ENCODE results near the gene RSKR. TPM values are rescaled to one million over a fixed set of nuclear protein-coding genes. Genes with fewer than 3 reads are reported as not detected.
A peak's percentile ranks its signal among the peaks of the same experiment; 100 is the strongest.
"Not testable (repeated sequence)": the region's sequence is repeated elsewhere in the genome, so short reads cannot be mapped to it uniquely, and the experiment has no call there.

The RSKR gene, protein sequence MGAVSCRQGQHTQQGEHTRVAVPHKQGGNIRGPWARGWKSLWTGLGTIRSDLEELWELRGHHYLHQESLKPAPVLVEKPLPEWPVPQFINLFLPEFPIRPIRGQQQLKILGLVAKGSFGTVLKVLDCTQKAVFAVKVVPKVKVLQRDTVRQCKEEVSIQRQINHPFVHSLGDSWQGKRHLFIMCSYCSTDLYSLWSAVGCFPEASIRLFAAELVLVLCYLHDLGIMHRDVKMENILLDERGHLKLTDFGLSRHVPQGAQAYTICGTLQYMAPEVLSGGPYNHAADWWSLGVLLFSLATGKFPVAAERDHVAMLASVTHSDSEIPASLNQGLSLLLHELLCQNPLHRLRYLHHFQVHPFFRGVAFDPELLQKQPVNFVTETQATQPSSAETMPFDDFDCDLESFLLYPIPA
- total RNA-seq = 10 to 100 TPM; 15.5 to 19.7 TPM

DNA sequence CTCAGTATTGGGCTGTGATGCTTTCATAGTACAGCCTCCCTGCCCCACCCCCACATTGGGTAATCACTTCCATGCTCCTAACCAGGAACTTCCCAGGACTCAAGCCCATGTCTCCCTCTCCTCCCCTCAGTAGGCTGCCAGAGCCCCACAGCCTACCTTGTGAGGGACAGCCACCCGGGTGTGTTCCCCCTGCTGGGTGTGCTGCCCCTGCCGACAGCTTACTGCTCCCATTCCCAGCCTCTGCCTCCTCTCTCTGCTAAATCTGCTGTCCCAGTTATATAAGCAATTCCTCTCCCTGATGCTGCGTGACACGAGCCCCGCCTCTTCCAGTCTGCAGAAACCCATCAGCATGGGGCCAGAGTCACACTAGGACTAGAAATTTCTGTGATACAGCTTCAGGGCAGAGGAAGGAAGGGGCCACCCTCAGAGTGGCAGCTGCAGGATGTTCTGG, at the start of gene RSKR:
TSS of gene RSKR (minus strand) at position 255 of the 451 bp plus-strand sequence. CDS start at position 231, 24 bp downstream.
- ChIA-PET POLR2A (interaction anchor here (0.6 to 1.8 kb wide), 3 partner anchors 15 to 96 kb away, joined by 3 to 7 read pairs (median 6); partner anchors contain the start of genes PIGS and SPAG5), CTCF (interaction anchor here (1.3 to 1.5 kb wide), 3 partner anchors 16 to 63 kb away, joined by 4 read pairs; no protein-coding TSS in a partner anchor)
- Mint-ChIP-seq H3K27ac (no peak within 1 kb of the TSS), H3K9me3 (no peaks in the 10 kb centered on the region), H3K36me3 (ENCODE audit: low read depth) (peaks cover 62% of the 10 kb centered on the region), H3K27me3 (no peaks in the 10 kb centered on the region), H3K4me1 (no peaks in the 10 kb centered on the region), H3K4me3 (no peak within 1 kb of the TSS)
- no peak for DNase-seq

DNA sequence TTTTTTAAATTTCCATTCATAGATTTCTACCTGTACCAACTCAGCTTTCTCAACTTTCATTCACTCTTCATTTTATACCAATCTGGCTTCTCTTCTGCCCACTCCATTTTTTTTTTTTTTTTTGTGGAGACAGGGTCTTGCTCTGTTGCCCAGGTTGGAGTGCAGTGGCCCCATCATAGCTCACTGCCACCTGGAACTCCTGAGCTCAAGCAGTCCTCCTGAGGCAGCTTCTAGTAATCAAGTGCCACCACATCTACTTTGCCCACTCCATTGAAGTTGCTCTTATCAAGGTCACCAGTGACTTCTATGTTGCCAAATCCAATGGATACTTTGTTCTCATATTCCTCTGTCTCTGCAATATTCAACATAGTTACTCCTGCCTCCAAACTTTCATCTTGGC, 49.7 kb upstream of the RSKR start:
- DNase-seq = no peak
- Mint-ChIP-seq H3K27me3 (no peaks in the 10 kb centered on the region), H3K9me3 (no peaks in the 10 kb centered on the region), H3K36me3 (ENCODE audit: low read depth) (peaks cover 54% of the 10 kb centered on the region), H3K27ac (peak overlapping the region; percentile 98), H3K4me3 (peak overlapping the region; percentile 98), H3K4me1 (peaks cover 54% of the 10 kb centered on the region)
- ChIA-PET CTCF (interaction anchor here (1.2 to 2.5 kb wide), 2 partner anchors 12 to 13 kb away, joined by 3 to 6 read pairs; no protein-coding TSS in a partner anchor), POLR2A (interaction anchor here (1.1 to 4.2 kb wide), 4 partner anchors 11 to 85 kb away, joined by 3 to 115 read pairs (median 9); partner anchors contain the start of gene BLTP2)

DNA sequence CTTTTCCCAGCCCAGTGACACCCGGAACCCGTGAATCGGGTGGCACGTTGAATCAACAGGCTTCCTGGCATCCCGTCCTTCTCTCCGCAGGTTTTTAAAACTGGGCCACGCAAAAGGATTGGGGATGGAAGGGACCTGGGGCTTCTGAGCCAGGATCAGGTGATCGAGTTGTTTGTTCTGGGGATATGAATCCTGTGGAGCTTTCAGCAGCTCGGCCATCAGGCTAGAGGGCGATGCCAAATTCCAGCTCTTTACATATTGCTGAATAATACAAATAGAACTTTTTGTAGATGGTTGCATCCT, 48.5 kb upstream of the RSKR start:
- ChIA-PET CTCF (interaction anchor here (0.8 to 3.6 kb wide), 9 partner anchors 9 to 327 kb away, joined by 3 to 80 read pairs (median 6); partner anchors contain the start of genes BLTP2, PROCA1, RPL23A and TNFAIP1), POLR2A (interaction anchor here (0.7 to 4.2 kb wide), 17 partner anchors 9 to 327 kb away, joined by 3 to 115 read pairs (median 5); partner anchors contain the start of genes ALDOC, BLTP2, IFT20 and PIGS)
- H3K27ac Mint-ChIP-seq = peak overlapping the region; percentile 98
- peaks cover 53% of the 10 kb centered on the region for H3K4me1 Mint-ChIP-seq
- H3K9me3 Mint-ChIP-seq = no peaks in the 10 kb centered on the region
- no peaks in the 10 kb centered on the region for H3K27me3 Mint-ChIP-seq
- peak overlapping the region; percentile 98 for H3K4me3 Mint-ChIP-seq
- H3K36me3 Mint-ChIP-seq (ENCODE audit: low read depth) = peaks cover 55% of the 10 kb centered on the region
- DNase-seq = no peak

DNA sequence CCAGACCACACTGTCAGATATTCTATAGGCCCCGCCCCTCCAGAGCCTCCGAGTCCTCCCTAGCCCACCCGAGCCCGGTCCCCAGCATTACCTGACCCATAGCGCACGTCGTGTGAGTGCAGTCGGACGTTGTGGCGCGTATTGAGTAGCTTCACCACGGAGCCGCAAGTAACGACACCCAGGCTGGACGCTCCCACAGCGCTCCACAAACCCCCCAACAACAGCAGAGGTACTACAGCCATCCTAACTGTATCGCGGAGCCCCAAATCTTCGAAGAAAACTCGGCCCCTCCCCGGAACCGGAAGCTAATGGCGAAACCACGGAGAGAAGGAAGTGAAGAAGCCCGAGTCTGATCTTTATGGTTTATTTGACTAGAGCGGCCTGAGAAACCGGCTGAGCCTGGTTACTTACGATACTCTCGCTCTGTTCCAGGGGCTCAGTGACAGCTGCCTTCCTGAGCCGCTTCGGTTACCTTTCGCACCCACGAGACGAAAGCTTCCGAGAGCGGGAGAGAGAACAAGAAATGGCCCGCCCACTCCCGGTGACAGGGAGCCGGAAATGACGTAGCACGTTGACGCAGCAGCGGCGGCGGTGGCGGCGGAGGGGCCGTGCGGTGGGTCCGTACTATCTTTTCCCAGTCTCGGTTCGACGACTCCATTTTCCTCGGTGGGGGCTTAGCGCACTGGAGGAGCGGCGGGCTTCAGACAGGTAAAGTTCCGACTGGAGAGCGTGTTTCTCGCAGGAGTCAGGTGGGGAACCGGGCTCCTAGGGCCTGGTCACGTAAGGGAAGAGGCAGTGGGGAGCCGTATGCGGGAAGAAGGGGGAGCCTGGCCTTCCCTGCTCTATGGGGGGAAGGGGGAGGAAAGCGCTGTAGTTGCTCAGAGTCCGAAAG, 47.9 kb upstream of the RSKR start, which contains the start of the genes SDF2 and SUPT6H:
TSS of gene SDF2 (minus strand) at position 272 of the 892 bp plus-strand sequence. CDS start at position 242, 30 bp downstream.
TSS of gene SUPT6H (plus strand) at position 571 of the 892 bp plus-strand sequence. CDS start 11,197 bp downstream, outside the sequence.
- H3K9me3 Mint-ChIP-seq = no peaks in the 10 kb centered on the region
- ChIA-PET CTCF (interaction anchor here (0.6 to 3.6 kb wide), 17 partner anchors 9 to 326 kb away, joined by 3 to 80 read pairs (median 4); partner anchors contain the start of genes BLTP2, DHRS13, NEK8 and PHF12), POLR2A (interaction anchor here (0.7 to 4.2 kb wide), 22 partner anchors 9 to 326 kb away, joined by 3 to 115 read pairs (median 4); partner anchors contain the start of genes ALDOC, BLTP2, IFT20 and PIGS)
- H3K27me3 Mint-ChIP-seq = no peaks in the 10 kb centered on the region
- H3K4me3 Mint-ChIP-seq = peak within 1 kb of the TSS; percentile 98
- peak; percentile 94 for DNase-seq
- H3K36me3 Mint-ChIP-seq (ENCODE audit: low read depth) = peaks cover 55% of the 10 kb centered on the region
- H3K27ac Mint-ChIP-seq = peak within 1 kb of the TSS; percentile 98
- peaks cover 52% of the 10 kb centered on the region for H3K4me1 Mint-ChIP-seq

DNA sequence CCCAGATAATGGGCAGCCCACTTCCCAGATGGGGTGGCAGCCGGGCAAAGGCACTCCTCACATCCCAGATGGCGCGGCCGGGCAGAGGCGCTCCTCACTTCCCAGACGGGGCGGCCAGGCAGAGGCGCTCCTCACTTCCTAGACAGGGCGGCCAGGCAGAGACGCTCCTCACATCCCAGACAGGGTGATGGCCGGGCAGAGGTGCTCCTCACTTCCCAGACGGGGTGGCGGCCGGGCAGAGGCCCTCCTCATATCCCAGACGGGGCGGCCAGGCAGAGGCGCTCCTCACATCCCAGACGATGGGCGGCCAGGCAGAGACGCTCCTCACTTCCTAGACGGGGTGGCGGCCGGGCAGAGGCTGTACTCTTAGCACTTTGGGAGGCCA, 45.5 kb upstream of the RSKR start:
- peaks cover 56% of the 10 kb centered on the region for H3K36me3 Mint-ChIP-seq (ENCODE audit: low read depth)
- H3K27ac Mint-ChIP-seq, CTCF ChIA-PET, H3K9me3 Mint-ChIP-seq, H3K27me3 Mint-ChIP-seq, H3K4me3 Mint-ChIP-seq, DNase-seq, POLR2A ChIA-PET: not testable (repeated sequence)
- H3K4me1 Mint-ChIP-seq = peaks cover 41% of the 10 kb centered on the region

DNA sequence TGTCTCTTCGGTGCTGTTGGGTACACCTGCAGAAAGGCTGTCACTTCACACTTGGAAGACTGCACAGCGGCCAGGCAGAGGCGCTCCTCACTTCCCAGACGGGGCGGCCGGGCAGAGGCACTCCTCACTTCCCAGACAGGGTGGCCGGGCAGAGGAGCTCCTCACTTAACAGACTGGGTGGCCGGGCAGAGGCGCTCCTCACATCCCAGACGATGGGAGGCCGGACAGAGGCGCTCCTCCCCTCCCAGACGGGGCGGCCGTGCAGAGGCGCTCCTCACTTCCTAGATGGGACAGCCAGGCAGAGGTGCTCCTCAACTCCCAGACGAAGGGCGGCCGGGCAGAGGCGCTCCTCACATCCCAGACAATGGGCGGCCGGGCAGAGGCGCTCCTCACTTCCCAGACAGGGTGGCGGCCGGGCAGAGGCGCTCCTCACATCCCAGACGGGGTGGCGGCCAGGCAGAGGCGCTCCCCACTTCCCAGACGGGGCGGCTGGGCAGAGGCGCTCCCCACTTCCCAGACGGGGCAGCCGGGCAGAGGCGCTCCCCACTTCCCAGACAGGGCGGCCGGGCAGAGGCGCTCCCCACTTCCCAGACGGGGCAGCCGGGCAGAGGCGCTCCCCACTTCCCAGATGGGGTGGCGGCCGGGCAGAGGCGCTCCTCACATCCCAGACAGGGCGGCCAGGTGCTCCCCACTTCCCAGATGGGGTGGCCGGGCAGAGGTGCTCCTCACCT, 44.9 kb upstream of the RSKR start:
- H3K9me3 Mint-ChIP-seq, H3K27ac Mint-ChIP-seq, H3K4me3 Mint-ChIP-seq, CTCF ChIA-PET, DNase-seq, H3K27me3 Mint-ChIP-seq: not testable (repeated sequence)
- peaks cover 54% of the 10 kb centered on the region for H3K36me3 Mint-ChIP-seq (ENCODE audit: low read depth)
- POLR2A ChIA-PET = interaction anchor here (2.0 kb wide), 1 partner anchor 12 kb away, joined by 7 read pairs; no protein-coding TSS in a partner anchor
- peaks cover 35% of the 10 kb centered on the region for H3K4me1 Mint-ChIP-seq

DNA sequence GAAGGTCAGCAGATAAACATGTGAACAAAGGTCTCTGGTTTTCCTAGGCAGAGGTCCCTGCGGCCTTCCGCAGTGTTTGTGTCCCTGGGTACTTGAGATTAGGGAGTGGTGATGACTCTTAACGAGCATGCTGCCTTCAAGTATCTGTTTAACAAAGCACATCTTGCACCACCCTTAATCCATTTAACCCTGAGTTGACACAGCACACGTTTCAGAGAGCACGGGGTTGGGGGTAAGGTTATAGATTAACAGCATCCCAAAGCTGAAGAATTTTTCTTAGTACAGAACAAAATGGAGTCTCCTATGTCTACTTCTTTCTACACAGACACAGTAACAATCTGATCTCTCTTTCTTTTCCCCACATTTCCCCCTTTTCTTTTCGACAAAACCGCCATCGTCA, 44.4 kb upstream of the RSKR start:
- H3K27ac Mint-ChIP-seq, H3K4me3 Mint-ChIP-seq, CTCF ChIA-PET, DNase-seq, H3K9me3 Mint-ChIP-seq, H3K27me3 Mint-ChIP-seq: not testable (repeated sequence)
- POLR2A ChIA-PET = interaction anchor here (2.0 kb wide), 1 partner anchor 12 kb away, joined by 7 read pairs; no protein-coding TSS in a partner anchor
- Mint-ChIP-seq H3K36me3 (ENCODE audit: low read depth) (peaks cover 55% of the 10 kb centered on the region), H3K4me1 (peaks cover 29% of the 10 kb centered on the region)

DNA sequence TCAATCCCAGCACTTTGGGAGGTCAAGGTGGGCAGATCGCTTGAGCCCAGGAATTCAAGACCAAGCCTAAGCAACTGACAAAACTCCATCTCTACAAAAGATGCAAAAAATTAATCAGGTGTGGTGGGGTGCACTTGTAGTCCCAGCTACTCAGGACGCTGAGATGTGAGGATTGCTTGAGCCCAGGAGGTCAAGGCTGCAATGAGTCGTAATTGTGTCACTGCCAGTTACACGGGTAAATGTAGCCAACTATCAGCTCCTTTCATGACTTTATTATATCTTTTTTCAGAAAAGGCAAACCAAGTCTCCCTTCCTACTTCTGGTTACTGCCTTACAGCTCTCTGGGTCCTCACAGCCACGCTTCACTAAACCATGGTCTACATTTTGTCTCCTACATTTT, 43.8 kb upstream of the RSKR start:
- peak overlapping the region; percentile 31 for H3K27ac Mint-ChIP-seq
- POLR2A ChIA-PET = interaction anchor here (2.0 kb wide), 1 partner anchor 11 kb away, joined by 7 read pairs; no protein-coding TSS in a partner anchor
- H3K4me3 Mint-ChIP-seq = no peak overlapping the region
- H3K4me1 Mint-ChIP-seq = peaks cover 26% of the 10 kb centered on the region
- no peaks in the 10 kb centered on the region for H3K27me3 Mint-ChIP-seq
- no peak for DNase-seq
- H3K9me3 Mint-ChIP-seq = no peaks in the 10 kb centered on the region
- CTCF ChIA-PET = interaction anchor here (1.3 kb wide), 1 partner anchor 14 kb away, joined by 4 read pairs; no protein-coding TSS in a partner anchor
- peaks cover 57% of the 10 kb centered on the region for H3K36me3 Mint-ChIP-seq (ENCODE audit: low read depth)

DNA sequence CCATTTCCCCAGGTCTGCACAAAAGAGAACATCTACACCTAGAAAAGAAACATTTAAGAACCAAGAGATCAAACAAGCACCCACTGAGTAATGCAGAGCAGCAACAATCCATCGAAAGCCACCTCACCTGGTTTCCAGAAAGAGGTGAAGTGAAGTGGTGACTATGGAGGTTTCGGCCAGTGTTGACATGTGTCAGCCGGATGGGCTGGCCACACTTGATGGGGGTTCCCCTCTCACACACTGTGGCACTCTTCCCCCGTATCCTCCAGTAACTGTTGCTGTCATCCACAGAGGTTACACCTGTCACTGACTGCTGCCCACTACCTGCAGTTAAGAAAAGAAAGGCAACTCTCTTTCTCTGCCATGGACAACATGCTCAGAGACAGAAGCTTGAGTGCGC, 41.2 kb upstream of the RSKR start:
- H3K9me3 Mint-ChIP-seq = no peaks in the 10 kb centered on the region
- no peak overlapping the region for H3K27ac Mint-ChIP-seq
- no peaks in the 10 kb centered on the region for H3K27me3 Mint-ChIP-seq
- ChIA-PET POLR2A (no interaction called here), CTCF (no interaction called here)
- no peak overlapping the region for H3K4me3 Mint-ChIP-seq
- no peak for DNase-seq
- peaks cover 51% of the 10 kb centered on the region for H3K36me3 Mint-ChIP-seq (ENCODE audit: low read depth)
- H3K4me1 Mint-ChIP-seq = peaks cover 12% of the 10 kb centered on the region

DNA sequence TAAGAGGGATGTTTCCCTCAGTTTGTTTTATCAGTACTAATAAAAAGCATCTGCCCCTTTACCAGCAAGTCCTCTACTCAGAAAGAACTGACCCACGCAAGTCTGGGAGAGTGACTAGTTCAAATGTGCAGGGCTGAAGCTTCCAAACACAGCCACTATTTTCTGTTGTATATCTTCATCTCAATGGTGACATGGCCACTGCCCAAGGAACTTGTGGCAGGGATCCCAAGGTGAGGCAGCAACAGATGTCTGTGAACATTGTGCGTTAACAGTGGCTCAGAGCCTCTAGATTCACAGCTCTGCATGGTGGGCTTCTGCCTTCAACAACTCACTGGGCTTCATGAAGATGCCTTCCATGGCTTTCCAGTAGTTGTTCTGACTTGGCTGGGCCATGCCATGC, 34.7 kb upstream of the RSKR start:
- H3K27ac Mint-ChIP-seq = no peak overlapping the region
- H3K27me3 Mint-ChIP-seq = no peaks in the 10 kb centered on the region
- H3K9me3 Mint-ChIP-seq = no peaks in the 10 kb centered on the region
- ChIA-PET POLR2A (interaction anchor here (0.7 to 7.6 kb wide), 3 partner anchors 13 to 489 kb away, joined by 3 to 115 read pairs (median 3); partner anchors contain the start of genes SDF2 and SUPT6H), CTCF (interaction anchor here (0.7 to 3.0 kb wide), 4 partner anchors 13 to 62 kb away, joined by 4 to 17 read pairs (median 6); partner anchors contain the start of genes SDF2 and SUPT6H)
- H3K36me3 Mint-ChIP-seq (ENCODE audit: low read depth) = peaks cover 50% of the 10 kb centered on the region
- DNase-seq = no peak
- H3K4me3 Mint-ChIP-seq = no peak overlapping the region
- H3K4me1 Mint-ChIP-seq = peaks cover 30% of the 10 kb centered on the region

DNA sequence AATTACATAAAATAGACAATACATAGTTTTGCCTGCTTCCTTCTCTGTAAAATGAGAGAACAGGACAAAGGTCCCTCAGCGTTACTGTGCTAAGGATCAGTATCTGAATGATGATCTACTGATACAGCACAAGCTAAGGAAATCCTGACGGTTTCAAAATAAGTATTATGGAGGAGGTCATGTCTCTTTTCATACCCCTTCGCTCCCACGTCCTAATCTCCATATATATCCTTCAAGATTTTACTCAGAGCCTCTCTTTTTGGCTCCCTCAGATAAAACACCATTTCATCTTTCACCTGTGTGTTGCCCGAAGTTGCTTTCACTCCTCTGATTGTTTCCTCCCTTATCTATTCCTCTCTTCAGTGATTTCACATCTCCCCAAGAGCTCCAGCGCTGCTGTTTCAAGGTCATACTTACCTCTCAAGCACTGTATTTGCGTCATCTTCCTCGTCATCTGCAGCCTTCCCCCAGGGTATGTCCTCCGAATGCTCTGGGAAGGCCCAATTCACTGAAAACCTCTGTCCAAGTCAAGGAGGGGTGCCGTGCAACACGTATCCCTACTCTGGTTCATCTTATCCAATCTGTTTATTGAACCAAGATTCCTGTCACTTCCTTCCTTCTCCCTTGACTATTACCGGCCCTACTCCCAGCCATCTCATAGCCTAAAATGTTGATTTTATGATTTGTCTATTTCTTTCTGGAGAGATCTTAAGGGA, 32.2 kb upstream of the RSKR start:
- ChIA-PET POLR2A (interaction anchor here (0.8 to 7.6 kb wide), 16 partner anchors 10 to 306 kb away, joined by 3 to 115 read pairs (median 4); partner anchors contain the start of genes NEK8, PIGS, RPL23A and SDF2), CTCF (interaction anchor here (0.8 to 5.1 kb wide), 15 partner anchors 15 to 471 kb away, joined by 3 to 80 read pairs (median 4); partner anchors contain the start of genes NEK8, PROCA1, RPL23A and SDF2)
- peaks cover 42% of the 10 kb centered on the region for H3K4me1 Mint-ChIP-seq
- H3K27me3 Mint-ChIP-seq = no peaks in the 10 kb centered on the region
- peaks cover 55% of the 10 kb centered on the region for H3K36me3 Mint-ChIP-seq (ENCODE audit: low read depth)
- peak; percentile 21 for DNase-seq
- peak overlapping the region; percentile 81 for H3K27ac Mint-ChIP-seq
- H3K4me3 Mint-ChIP-seq = peak overlapping the region; percentile 93
- H3K9me3 Mint-ChIP-seq = no peaks in the 10 kb centered on the region
